ENCODE data around the gene CDH16. TPM values are rescaled to one million over a fixed set of nuclear protein-coding genes. Genes with fewer than 3 reads are reported as not detected.

Gene CDH16
- total and polyA plus RNA-seq, 2 of the 13 experiments (the other 11 are each of a cell fraction or from before 2014, with no cell fraction given), result 2.7 to 3.9 TPM

DNA sequence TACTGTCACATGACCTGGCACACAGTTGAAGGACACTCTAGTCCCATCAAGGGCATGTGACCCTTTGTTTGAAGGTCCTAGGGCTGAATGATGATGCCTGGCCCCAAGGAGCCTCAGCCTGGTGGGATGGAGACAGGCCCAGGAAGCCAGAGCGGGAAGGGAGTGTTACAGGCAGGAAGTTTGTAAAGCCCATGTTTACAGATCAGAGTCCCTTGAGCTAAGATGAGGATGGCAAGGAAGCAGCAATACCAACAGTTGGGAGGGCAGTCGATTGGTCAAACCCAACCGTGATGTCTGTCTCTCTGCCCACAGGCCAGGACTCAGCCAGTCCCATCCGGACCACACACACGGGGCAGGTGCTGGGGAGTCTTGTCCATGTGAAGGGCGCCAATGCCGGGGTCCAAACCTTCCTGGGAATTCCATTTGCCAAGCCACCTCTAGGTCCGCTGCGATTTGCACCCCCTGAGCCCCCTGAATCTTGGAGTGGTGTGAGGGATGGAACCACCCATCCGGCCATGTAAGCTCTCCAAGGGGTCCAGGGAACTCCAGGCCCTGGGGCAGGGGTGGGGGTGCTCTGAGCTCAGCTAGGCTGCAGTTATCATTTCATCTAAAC lies 19.1 kb upstream of the CDH16 start (continued):
- TF ChIP-seq RARG (CRISPR knock-in tag; IDR thresholded peaks at IDR 0.05; ENCODE audit: low read depth) (no peak), NR2C2 (CRISPR knock-in tag; IDR thresholded peaks at IDR 0.05; ENCODE audit: borderline replicate concordance) (no peak), ZNF850 (CRISPR knock-in tag; conservative IDR thresholded peaks at IDR 0.05) (no peak), ZNF296 (CRISPR knock-in tag; conservative IDR thresholded peaks at IDR 0.05) (no peak), GATAD2A (CRISPR knock-in tag; IDR thresholded peaks at IDR 0.05) (0 out of 2 replicates have a peak, but pooled peaks have one; percentile 17)

DNA sequence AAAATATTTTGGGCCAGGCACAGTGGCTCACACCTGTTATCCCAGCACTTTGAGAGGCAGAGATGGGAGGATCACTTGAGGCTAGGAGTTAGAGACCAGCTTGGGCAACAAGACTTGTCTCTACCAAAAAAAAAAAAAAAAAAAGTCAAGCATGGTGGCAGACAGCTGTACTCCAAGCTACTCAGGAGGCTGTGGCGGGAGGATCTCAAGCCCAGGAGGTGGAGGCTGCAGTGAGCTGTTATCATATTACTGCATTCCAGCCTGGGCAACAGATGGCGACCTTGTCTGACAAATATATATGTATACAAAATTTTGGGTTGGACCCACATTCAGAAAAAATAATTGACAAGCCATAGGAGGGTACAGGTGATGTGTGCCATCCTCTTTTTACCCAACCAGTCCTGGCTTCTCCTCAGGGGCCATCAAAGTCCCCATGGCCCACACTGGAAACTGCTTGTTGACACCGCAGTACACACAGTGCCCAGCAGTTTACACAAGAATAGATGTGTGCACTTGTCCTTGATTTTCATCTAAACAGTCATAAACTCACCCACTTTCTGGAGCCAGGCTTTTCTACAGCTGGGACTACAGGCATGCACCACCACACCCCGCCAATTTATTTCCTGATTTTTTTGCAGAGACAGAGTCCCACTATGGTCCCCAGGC lies 18.3 kb upstream of the CDH16 start:
- ATAC-seq (no peak), FAIRE-seq (peak; percentile 63), DNase-seq (ENCODE audit: low spot score) (no peak)
- no peaks in the 10 kb centered on the region; the same call in 1 of the 2 replicates for H4K20me1 ChIP-seq (ENCODE audit: insufficient read depth, low read length)
- no peak overlapping the region for H3K27ac ChIP-seq (ENCODE audit: extremely low read length, insufficient read depth, low read length)
- WGBS (ENCODE audit: low lambda C conversion rate), result 98% methylated on average over 4 of the region's 4 CpGs
- no peak overlapping the region for H3K9ac ChIP-seq (ENCODE audit: insufficient read depth, low read depth, low read length)
- peak overlapping the region in 1 of 3 experiments; percentile 89; a peak in 1 of 6 replicates for H3K4me3 ChIP-seq (replicated peaks in 1 of 3; ENCODE audit: insufficient read depth in 1 of 3, low read depth in 2 of 3, low read length in 3 of 3)
- peaks cover 29 to 45% of the 10 kb centered on the region in 2 experiments for H3K36me3 ChIP-seq (replicated peaks in 1 of 2; ENCODE audit: control insufficient read depth in 1 of 2, insufficient read depth in 2 of 2, low read length in 2 of 2)
- peaks cover 33% of the 10 kb centered on the region for H3K79me2 ChIP-seq (ENCODE audit: insufficient read depth, low read length)
- CTCF ChIA-PET (ENCODE audit: low intra/inter-chr PET ratio, low total read pairs), result no interaction called here
- BruUV-seq (replicated peaks), result no TSS peak
- POLR2A ChIA-PET, result interaction anchor here (0.6 to 2.2 kb wide), 7 partner anchors 18 to 385 kb away, joined by 3 to 9 read pairs (median 6); partner anchors contain the start of genes CDH16, CKLF and PDP2
- no peak overlapping the region for H2AFZ ChIP-seq (ENCODE audit: low read length)
- H3K27me3 ChIP-seq (ENCODE audit: control insufficient read depth in 1 of 2, insufficient read depth in 2 of 2, low read length in 2 of 2), result no peaks in the 10 kb centered on the region; a peak in 1 of 5 replicates
- H3K9me3 ChIP-seq (ENCODE audit: low read length), result no peaks in the 10 kb centered on the region
- intact Hi-C loops (cut with micrococcal nuclease; ENCODE audit: unreplicated experiment), result loop anchor here (1.0 kb wide), 1 partner anchor 10 kb away; no protein-coding TSS in a partner anchor
- peak overlapping the region; percentile 89 for H3K4me2 ChIP-seq (ENCODE audit: low read depth, low read length)
- in situ Hi-C loops (cut with HindIII; ENCODE audit: extremely low pct_ligation_motif_present, low pct_unique_long_range_greater_than_20kb), result loop anchor here (5.0 kb wide), 1 partner anchor 35 kb away; no protein-coding TSS in a partner anchor
- H3K4me1 ChIP-seq (ENCODE audit: insufficient read depth, low read length), result peaks cover 48% of the 10 kb centered on the region
- TF ChIP-seq RXRB (CRISPR knock-in tag; IDR thresholded peaks at IDR 0.05; ENCODE audit: borderline replicate concordance) (no peak), MIXL1 (CRISPR knock-in tag; IDR thresholded peaks at IDR 0.05) (0 out of 2 replicates have a peak, but pooled peaks have one; percentile 8), FOXP1 (IDR thresholded peaks at IDR 0.05) (no peak), FOXP1 (CRISPR knock-in tag; IDR thresholded peaks at IDR 0.05) (peak; percentile 36; the same call in 1 of the 2 replicates), ZNF260 (CRISPR knock-in tag; IDR thresholded peaks at IDR 0.05; ENCODE audit: borderline replicate concordance, low read depth) (no peak), ZIK1 (CRISPR knock-in tag; IDR thresholded peaks at IDR 0.05; ENCODE audit: borderline replicate concordance, low read depth) (no peak), FOXA3 (CRISPR knock-in tag; IDR thresholded peaks at IDR 0.05) (peak; percentile 72; the same call in 1 of the 2 replicates)
- TF ChIP-seq, protein P1, sequence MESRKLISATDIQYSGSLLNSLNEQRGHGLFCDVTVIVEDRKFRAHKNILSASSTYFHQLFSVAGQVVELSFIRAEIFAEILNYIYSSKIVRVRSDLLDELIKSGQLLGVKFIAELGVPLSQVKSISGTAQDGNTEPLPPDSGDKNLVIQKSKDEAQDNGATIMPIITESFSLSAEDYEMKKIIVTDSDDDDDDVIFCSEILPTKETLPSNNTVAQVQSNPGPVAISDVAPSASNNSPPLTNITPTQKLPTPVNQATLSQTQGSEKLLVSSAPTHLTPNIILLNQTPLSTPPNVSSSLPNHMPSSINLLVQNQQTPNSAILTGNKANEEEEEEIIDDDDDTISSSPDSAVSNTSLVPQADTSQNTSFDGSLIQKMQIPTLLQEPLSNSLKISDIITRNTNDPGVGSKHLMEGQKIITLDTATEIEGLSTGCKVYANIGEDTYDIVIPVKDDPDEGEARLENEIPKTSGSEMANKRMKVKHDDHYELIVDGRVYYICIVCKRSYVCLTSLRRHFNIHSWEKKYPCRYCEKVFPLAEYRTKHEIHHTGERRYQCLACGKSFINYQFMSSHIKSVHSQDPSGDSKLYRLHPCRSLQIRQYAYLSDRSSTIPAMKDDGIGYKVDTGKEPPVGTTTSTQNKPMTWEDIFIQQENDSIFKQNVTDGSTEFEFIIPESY (CRISPR knock-in tag; IDR thresholded peaks at IDR 0.05), result peak; percentile 52; the same call in 1 of the 2 replicates
- TF ChIP-seq, protein P2, sequence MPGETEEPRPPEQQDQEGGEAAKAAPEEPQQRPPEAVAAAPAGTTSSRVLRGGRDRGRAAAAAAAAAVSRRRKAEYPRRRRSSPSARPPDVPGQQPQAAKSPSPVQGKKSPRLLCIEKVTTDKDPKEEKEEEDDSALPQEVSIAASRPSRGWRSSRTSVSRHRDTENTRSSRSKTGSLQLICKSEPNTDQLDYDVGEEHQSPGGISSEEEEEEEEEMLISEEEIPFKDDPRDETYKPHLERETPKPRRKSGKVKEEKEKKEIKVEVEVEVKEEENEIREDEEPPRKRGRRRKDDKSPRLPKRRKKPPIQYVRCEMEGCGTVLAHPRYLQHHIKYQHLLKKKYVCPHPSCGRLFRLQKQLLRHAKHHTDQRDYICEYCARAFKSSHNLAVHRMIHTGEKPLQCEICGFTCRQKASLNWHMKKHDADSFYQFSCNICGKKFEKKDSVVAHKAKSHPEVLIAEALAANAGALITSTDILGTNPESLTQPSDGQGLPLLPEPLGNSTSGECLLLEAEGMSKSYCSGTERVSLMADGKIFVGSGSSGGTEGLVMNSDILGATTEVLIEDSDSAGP (CRISPR knock-in tag; IDR thresholded peaks at IDR 0.05; ENCODE audit: borderline replicate concordance), result 0 out of 2 replicates have a peak, but pooled peaks have one; percentile 37
- TF ChIP-seq, protein P3, sequence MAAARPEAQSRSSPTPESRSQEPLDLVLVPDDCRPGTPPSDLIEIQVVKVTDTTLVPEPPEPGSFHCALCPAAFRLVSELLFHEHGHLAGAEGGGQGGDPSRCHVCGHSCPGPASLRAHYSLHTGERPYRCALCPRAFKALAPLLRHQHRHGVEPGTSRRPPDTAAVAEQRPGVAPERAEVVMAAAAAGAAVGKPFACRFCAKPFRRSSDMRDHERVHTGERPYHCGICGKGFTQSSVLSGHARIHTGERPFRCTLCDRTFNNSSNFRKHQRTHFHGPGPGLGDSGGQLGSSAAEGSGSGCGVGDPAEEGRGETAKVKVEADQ (CRISPR knock-in tag; IDR thresholded peaks at IDR 0.05; ENCODE audit: borderline replicate concordance), result peak; percentile 71; the same call in 1 of the 2 replicates

All from HepG2 (cell line).